Right lobe of liver (tissue), 4 donors: Measurements from ENCODE around the gene INSIG1.

ENCODE experiments used
- POLR2A ChIP-seq: fragments of 450-650 bp; IDR thresholded peaks from one replicate; pipeline ENCODE4 v1.6.1; 2017; ENCODE audit warnings: antibody characterized with exemption, mild to moderate bottlenecking
- TF ChIP-seq, protein P1 (sequence below), 4 donors: fragments of 200-600 bp in 3 of 4; fragments of 450-650 bp in 1 of 4; IDR thresholded peaks; one replicate each; pipeline versions ENCODE4 v1.5.1 to v1.8.0; 2016 to 2022; ENCODE audit warnings: antibody characterized with exemption in 4 of 4, mild to moderate bottlenecking in 2 of 4
- donor health status: DM: no; HTN: no; CAD: no.
- donor health status: DM: no; HTN: no; CAD: no.
- donor health status: DM: no; HTN: yes; CAD: no.

DNA sequence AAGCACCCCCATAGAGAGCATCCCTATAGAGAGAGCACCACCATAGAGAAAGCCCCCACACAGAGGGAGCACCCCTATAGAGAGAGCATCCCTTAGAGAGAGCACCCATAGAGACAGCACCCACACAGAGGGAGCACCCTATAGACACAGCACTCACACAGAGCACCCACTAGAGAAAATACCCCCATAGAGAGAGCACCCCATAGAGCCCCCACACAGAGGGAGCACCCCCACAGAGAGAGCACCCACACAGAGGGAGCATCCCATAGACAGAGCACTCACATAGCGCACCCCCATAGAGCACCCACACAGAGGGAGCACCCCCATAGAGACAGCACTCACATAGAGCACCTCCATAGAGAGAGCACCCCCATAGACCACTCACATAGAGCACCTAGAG lies 48.6 kb downstream of the INSIG1 start:
- TF ChIP-seq, protein P1, sequence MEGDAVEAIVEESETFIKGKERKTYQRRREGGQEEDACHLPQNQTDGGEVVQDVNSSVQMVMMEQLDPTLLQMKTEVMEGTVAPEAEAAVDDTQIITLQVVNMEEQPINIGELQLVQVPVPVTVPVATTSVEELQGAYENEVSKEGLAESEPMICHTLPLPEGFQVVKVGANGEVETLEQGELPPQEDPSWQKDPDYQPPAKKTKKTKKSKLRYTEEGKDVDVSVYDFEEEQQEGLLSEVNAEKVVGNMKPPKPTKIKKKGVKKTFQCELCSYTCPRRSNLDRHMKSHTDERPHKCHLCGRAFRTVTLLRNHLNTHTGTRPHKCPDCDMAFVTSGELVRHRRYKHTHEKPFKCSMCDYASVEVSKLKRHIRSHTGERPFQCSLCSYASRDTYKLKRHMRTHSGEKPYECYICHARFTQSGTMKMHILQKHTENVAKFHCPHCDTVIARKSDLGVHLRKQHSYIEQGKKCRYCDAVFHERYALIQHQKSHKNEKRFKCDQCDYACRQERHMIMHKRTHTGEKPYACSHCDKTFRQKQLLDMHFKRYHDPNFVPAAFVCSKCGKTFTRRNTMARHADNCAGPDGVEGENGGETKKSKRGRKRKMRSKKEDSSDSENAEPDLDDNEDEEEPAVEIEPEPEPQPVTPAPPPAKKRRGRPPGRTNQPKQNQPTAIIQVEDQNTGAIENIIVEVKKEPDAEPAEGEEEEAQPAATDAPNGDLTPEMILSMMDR (IDR thresholded peaks at IDR 0.05): no peak
- TF ChIP-seq POLR2A: no peak
